Panc1 (cell line): ENCODE measurements around the gene OTUD3. TPM values are rescaled to one million over a fixed set of nuclear protein-coding genes. Genes with fewer than 3 reads are reported as not detected.

ENCODE experiments used
- ATAC-seq: fragments of 200-7000 bp; cut with Tn5 transposase; 2 replicates; pipeline ENCODE4 v1.9.1; 2020; ENCODE audit warnings: mild to moderate bottlenecking, moderate library complexity
- BruUV-seq: library from RNA; stranded (reverse); fragments of 400-500 nt; replicated peaks from 2 replicates; lab custom pipeline; 2021; lab: Mats Ljungman, UMichigan
- CTCF ChIA-PET: fragments of 300-600 bp; sonication (Branson Sonifier 250); formaldehyde crosslinking; loops from one replicate; lab custom pipeline; 2022; ENCODE audit warnings: antibody characterized with exemption; lab: Charles Lee
- POLR2A ChIA-PET: fragments of 300-600 bp; sonication (Branson Sonifier 250); formaldehyde crosslinking; loops from one replicate; lab custom pipeline; 2022; ENCODE audit warnings: antibody characterized with exemption; lab: Charles Lee
- DNase-seq: peaks from one replicate; pipeline ENCODE4 v3.0.0-alpha.2; 2010; ENCODE audit warnings: low read depth, low spot score
- H3K27ac ChIP-seq: 2 replicates; pipeline ENCODE4 v1.5.1; 2011; ENCODE audit warnings: mild to moderate bottlenecking, low read length, inconsistent platforms
- H3K27me3 ChIP-seq: fragments of 200-500 bp; sonication (Bioruptor generic); 2 replicates; pipeline ENCODE4 v1.6.0; 2014; ENCODE audit warnings: low read length, inconsistent platforms; ENCODE audit not compliant: control insufficient read depth, insufficient read depth
- H3K36me3 ChIP-seq: fragments of 200-500 bp; sonication (Bioruptor generic); 2 replicates; pipeline ENCODE4 v1.5.1; 2014; ENCODE audit warnings: inconsistent platforms, mild to moderate bottlenecking, low read length, moderate library complexity; ENCODE audit not compliant: control insufficient read depth, insufficient read depth
- H3K4me1 ChIP-seq: 2 replicates; pipeline ENCODE4 v1.5.1; 2011; ENCODE audit warnings: inconsistent platforms, mild to moderate bottlenecking, low read length, moderate library complexity; ENCODE audit not compliant: control insufficient read depth, insufficient read depth
- H3K4me3 ChIP-seq, 2 experiments: 2 replicates each; pipeline ENCODE4 v1.5.1; 2011 to 2012; ENCODE audit warnings: low read depth in 2 of 2, low read length in 2 of 2, mild to moderate bottlenecking in 2 of 2, inconsistent platforms in 1 of 2, moderate library complexity in 1 of 2
- H3K9me3 ChIP-seq: fragments of 200-500 bp; sonication (Bioruptor generic); 2 replicates; pipeline ENCODE4 v1.5.1; 2014; ENCODE audit warnings: low read depth, mild to moderate bottlenecking, inconsistent platforms, low read length, moderate library complexity; ENCODE audit not compliant: control insufficient read depth, insufficient read depth
- CTCF ChIP-seq: fragments of 450-650 bp; IDR thresholded peaks from 2 replicates; pipeline ENCODE4 v1.5.1; 2017; ENCODE audit warnings: mild to moderate bottlenecking
- POLR2AphosphoS5 ChIP-seq: IDR thresholded peaks from 2 replicates; pipeline ENCODE4 v1.6.1; 2012; ENCODE audit warnings: mild to moderate bottlenecking, low read depth, low read length, moderate library complexity
- SIN3A ChIP-seq: IDR thresholded peaks from 2 replicates; pipeline ENCODE4 v1.6.1; 2012; ENCODE audit warnings: low read depth, mild to moderate bottlenecking, low read length, moderate library complexity, borderline replicate concordance; ENCODE audit not compliant: insufficient read depth
- TCF7L2 ChIP-seq: IDR thresholded peaks from 2 replicates; pipeline ENCODE4 v1.6.1; 2011; ENCODE audit warnings: mild to moderate bottlenecking, low read depth, low read length, inconsistent platforms
- in situ Hi-C: cut with HindIII; loops from 2 replicates; pipeline ENCODE4 v1.10.0; 2016; ENCODE audit warnings: low sequenced_read_pairs, low pct_unique_long_range_greater_than_20kb
- intact Hi-C: fragments of 100-400 bp; cut with micrococcal nuclease; formaldehyde crosslinking; loops from one replicate; pipeline ENCODE4 v1.10.0; 2022; ENCODE audit not compliant: unreplicated experiment
- total RNA-seq: library from RNA; stranded (reverse); gene quantifications from one replicate; pipeline ENCODE4 v1.2.1, GENCODE V29; 2021; ENCODE audit not compliant: unreplicated experiment
- TF ChIP-seq, protein P1 (sequence below), 2 experiments: IDR thresholded peaks; 2 replicates each; pipeline ENCODE4 v1.6.1; 2011 to 2012; ENCODE audit warnings: low read depth in 2 of 2, control low read depth in 1 of 2, low read length in 1 of 2, mild to moderate bottlenecking in 1 of 2, moderate library complexity in 1 of 2; ENCODE audit not compliant: insufficient read depth in 1 of 2

The OTUD3 gene
- total RNA-seq, 1 experiment from 2014 or later, result 14.1 TPM

DNA sequence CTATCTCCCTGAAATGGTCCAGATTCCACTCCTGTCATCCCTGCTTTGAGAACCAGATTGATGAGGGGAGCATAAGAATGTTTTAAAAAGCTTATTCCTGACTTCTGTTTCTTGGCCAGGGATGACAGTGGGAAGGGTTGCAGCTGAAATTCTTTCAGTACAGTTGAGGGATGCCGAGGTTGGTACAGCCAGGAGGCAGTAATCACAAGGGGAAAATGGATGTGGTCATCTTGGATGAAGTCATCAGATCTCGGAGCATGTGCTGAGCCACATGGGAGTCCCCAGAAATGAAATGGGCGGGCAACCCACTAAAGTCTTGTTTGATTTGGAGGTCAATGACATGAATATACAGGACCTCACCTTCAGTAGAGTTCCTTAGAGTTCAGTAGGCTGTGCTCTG lies 59.9 kb downstream of the OTUD3 start:
- no peak for DNase-seq
- TF ChIP-seq SIN3A, result no peak
- Histone ChIP-seq H3K27ac (no peak overlapping the region), H3K36me3 (no peaks in the 10 kb centered on the region), H3K9me3 (no peaks in the 10 kb centered on the region), H3K4me1 (no peaks in the 10 kb centered on the region), H3K27me3 (no peaks in the 10 kb centered on the region), H3K4me3 (no peak overlapping the region)
- CTCF ChIA-PET, result no interaction called here
- BruUV-seq, result no TSS peak
- intact Hi-C loops (no loop called here), in situ Hi-C loops (no loop called here)
- POLR2A ChIA-PET, result no interaction called here
- ATAC-seq, result no peak

DNA sequence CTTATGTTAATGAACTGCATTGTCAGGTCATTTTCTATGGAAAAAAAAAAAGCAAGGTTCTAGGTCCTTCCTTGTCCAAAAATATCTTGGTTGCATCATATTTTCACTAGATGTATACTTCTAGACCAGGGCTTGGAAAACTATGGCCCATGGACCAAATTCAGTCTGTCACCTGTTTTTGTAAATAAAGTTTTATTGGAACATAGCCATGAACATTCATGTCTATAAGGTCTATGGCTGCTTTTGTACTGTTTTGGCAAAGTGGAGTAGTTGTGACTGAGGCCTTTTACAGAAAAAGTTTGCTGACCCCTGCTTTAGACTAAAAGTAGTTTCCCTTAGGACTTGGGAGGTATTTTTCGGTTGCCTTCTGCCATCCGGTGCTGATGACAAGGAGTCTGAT lies 60.5 kb downstream of the OTUD3 start:
- no peak for ATAC-seq
- TF ChIP-seq SIN3A (no peak), TCF7L2 (no peak), CTCF (no peak), POLR2AphosphoS5 (no peak)
- TF ChIP-seq, protein P1, sequence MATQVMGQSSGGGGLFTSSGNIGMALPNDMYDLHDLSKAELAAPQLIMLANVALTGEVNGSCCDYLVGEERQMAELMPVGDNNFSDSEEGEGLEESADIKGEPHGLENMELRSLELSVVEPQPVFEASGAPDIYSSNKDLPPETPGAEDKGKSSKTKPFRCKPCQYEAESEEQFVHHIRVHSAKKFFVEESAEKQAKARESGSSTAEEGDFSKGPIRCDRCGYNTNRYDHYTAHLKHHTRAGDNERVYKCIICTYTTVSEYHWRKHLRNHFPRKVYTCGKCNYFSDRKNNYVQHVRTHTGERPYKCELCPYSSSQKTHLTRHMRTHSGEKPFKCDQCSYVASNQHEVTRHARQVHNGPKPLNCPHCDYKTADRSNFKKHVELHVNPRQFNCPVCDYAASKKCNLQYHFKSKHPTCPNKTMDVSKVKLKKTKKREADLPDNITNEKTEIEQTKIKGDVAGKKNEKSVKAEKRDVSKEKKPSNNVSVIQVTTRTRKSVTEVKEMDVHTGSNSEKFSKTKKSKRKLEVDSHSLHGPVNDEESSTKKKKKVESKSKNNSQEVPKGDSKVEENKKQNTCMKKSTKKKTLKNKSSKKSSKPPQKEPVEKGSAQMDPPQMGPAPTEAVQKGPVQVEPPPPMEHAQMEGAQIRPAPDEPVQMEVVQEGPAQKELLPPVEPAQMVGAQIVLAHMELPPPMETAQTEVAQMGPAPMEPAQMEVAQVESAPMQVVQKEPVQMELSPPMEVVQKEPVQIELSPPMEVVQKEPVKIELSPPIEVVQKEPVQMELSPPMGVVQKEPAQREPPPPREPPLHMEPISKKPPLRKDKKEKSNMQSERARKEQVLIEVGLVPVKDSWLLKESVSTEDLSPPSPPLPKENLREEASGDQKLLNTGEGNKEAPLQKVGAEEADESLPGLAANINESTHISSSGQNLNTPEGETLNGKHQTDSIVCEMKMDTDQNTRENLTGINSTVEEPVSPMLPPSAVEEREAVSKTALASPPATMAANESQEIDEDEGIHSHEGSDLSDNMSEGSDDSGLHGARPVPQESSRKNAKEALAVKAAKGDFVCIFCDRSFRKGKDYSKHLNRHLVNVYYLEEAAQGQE (IDR thresholded peaks at IDR 0.05; ENCODE audit: insufficient read depth in 1 of 2, low read depth in 2 of 2, low read length in 1 of 2), result no peak
- ChIA-PET CTCF (no interaction called here), POLR2A (no interaction called here)
- Histone ChIP-seq H3K4me1 (no peaks in the 10 kb centered on the region), H3K27me3 (no peaks in the 10 kb centered on the region), H3K36me3 (no peaks in the 10 kb centered on the region), H3K27ac (no peak overlapping the region), H3K4me3 (no peak overlapping the region), H3K9me3 (no peaks in the 10 kb centered on the region)
- BruUV-seq, result no TSS peak
- in situ Hi-C loops (no loop called here), intact Hi-C loops (no loop called here)
- DNase-seq, result no peak

GRCh38 chr1:19945914-19946313 lies 63.7 kb downstream of the OTUD3 start:
- POLR2A ChIA-PET, result no interaction called here
- no peak for ATAC-seq

More at GRCh38 chr1:19945914-19946313, 63.7 kb downstream of the OTUD3 start:
- CTCF ChIA-PET, result interaction anchor here (0.6 kb wide), 2 partner anchors 10 to 267 kb away, joined by 4 to 6 read pairs; no protein-coding TSS in a partner anchor
- H3K27ac ChIP-seq, result no peak overlapping the region
- TF ChIP-seq TCF7L2, result no peak
- no peak for TF ChIP-seq POLR2AphosphoS5
- no peak overlapping the region for H3K4me3 ChIP-seq
- H3K9me3 ChIP-seq, result no peaks in the 10 kb centered on the region
- DNase-seq, result no peak
- intact Hi-C loops, result no loop called here
- in situ Hi-C loops, result no loop called here
- H3K4me1 ChIP-seq, result no peaks in the 10 kb centered on the region
- H3K36me3 ChIP-seq, result no peaks in the 10 kb centered on the region
- H3K27me3 ChIP-seq, result no peaks in the 10 kb centered on the region
- no TSS peak for BruUV-seq
